Measurements from ENCODE around the gene COA1. TPM values are rescaled to one million over a fixed set of nuclear protein-coding genes. Genes with fewer than 3 reads are reported as not detected.

The COA1 gene
- total RNA-seq, 1 experiment from 2014 or later = 109 TPM

GRCh38 chr7:43752411-43752810 lies 23.1 kb upstream of the COA1 start:
- Mint-ChIP-seq H3K4me1 (ENCODE audit: low read depth, unreplicated experiment) (peaks cover 9% of the 10 kb centered on the region), H3K27ac (ENCODE audit: unreplicated experiment) (no peak overlapping the region), H3K27me3 (ENCODE audit: unreplicated experiment) (peaks cover 12% of the 10 kb centered on the region), H3K9me3 (ENCODE audit: low read depth, unreplicated experiment) (no peaks in the 10 kb centered on the region), H3K36me3 (ENCODE audit: insufficient read depth, unreplicated experiment) (peaks cover 3% of the 10 kb centered on the region), H3K4me3 (ENCODE audit: low read depth, unreplicated experiment) (no peak overlapping the region)
- intact Hi-C loops (cut with micrococcal nuclease; ENCODE audit: unreplicated experiment) = no loop called here
- CTCF ChIA-PET = interaction anchor here (0.7 to 1.5 kb wide), 2 partner anchors 12 to 16 kb away, joined by 3 to 4 read pairs; no protein-coding TSS in a partner anchor
- no peak for TF ChIP-seq CTCF (IDR thresholded peaks at IDR 0.05; ENCODE audit: unreplicated experiment)
- BruUV-seq (replicated peaks) = no TSS peak
- DNase-seq = no peak

GRCh38 chr7:43750016-43750887 lies 20.9 kb upstream of the COA1 start:
- Mint-ChIP-seq H3K36me3 (ENCODE audit: insufficient read depth, unreplicated experiment) (no peaks in the 10 kb centered on the region), H3K4me1 (ENCODE audit: low read depth, unreplicated experiment) (no peaks in the 10 kb centered on the region), H3K4me3 (ENCODE audit: low read depth, unreplicated experiment) (no peak overlapping the region), H3K27ac (ENCODE audit: unreplicated experiment) (no peak overlapping the region), H3K27me3 (ENCODE audit: unreplicated experiment) (peaks cover 7% of the 10 kb centered on the region), H3K9me3 (ENCODE audit: low read depth, unreplicated experiment) (no peaks in the 10 kb centered on the region)
- no TSS peak for BruUV-seq (replicated peaks)
- DNase-seq = no peak
- TF ChIP-seq CTCF (IDR thresholded peaks at IDR 0.05; ENCODE audit: unreplicated experiment) = no peak
- CTCF ChIA-PET = no interaction called here
- intact Hi-C loops (cut with micrococcal nuclease; ENCODE audit: unreplicated experiment) = no loop called here

- Mint-ChIP-seq H3K36me3 (ENCODE audit: insufficient read depth, unreplicated experiment) (no peaks in the 10 kb centered on the region), H3K9me3 (ENCODE audit: low read depth, unreplicated experiment) (no peaks in the 10 kb centered on the region), H3K27me3 (ENCODE audit: unreplicated experiment) (peaks cover 7% of the 10 kb centered on the region), H3K27ac (ENCODE audit: unreplicated experiment) (no peak overlapping the region), H3K4me1 (ENCODE audit: low read depth, unreplicated experiment) (no peaks in the 10 kb centered on the region), H3K4me3 (ENCODE audit: low read depth, unreplicated experiment) (no peak overlapping the region)
- BruUV-seq (replicated peaks) = no TSS peak
- no peak for DNase-seq
- TF ChIP-seq CTCF (IDR thresholded peaks at IDR 0.05; ENCODE audit: unreplicated experiment) = no peak
- CTCF ChIA-PET = no interaction called here
- intact Hi-C loops (cut with micrococcal nuclease; ENCODE audit: unreplicated experiment) = no loop called here
These were observed 20.1 kb upstream of the COA1 start for GRCh38 chr7:43749383-43749940.

DNA sequence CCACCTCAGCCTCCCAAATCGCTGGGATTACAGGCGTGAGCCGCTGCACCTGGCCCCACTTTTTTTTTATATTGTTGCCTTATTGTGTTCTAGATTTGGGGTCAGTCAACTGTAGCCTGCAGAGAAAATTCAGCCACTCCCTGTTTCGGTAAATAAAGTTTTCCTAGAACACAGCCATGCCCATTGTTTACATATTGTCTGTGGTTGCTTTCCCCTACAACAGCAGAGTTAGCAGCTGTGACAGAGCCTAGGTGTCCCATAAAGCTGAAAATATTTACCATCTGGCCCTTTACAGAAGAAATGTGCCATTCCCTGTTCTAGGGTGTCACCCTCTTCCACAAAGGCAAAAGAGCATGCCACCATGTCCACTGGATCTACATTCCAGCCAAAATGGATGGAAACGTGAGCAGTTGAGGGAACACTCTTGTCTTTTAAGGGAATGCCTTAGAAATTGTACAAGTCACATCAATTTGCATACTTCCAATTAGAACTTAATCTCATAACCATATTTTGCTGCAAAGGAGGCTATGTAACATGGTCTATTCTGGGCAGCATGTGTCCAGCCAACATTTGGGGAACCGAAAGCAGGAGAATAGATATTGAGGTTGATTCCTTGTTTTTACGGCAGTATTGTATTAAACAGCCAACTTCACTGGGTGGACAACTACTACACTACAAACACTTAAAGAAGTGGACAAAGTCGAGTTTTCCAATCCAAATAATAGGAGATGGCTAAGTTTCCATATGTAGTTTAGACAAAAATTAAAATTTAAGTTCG lies 18.2 kb upstream of the COA1 start:
- no peak for DNase-seq
- intact Hi-C loops (cut with micrococcal nuclease; ENCODE audit: unreplicated experiment) = no loop called here
- TF ChIP-seq CTCF (IDR thresholded peaks at IDR 0.05; ENCODE audit: unreplicated experiment) = no peak
- no peaks in the 10 kb centered on the region for H3K4me1 Mint-ChIP-seq (ENCODE audit: low read depth, unreplicated experiment)
- H3K36me3 Mint-ChIP-seq (ENCODE audit: insufficient read depth, unreplicated experiment) = no peaks in the 10 kb centered on the region
- H3K27me3 Mint-ChIP-seq (ENCODE audit: unreplicated experiment) = peaks cover 7% of the 10 kb centered on the region
- BruUV-seq (replicated peaks) = no TSS peak
- H3K4me3 Mint-ChIP-seq (ENCODE audit: low read depth, unreplicated experiment) = no peak overlapping the region
- no peak overlapping the region for H3K27ac Mint-ChIP-seq (ENCODE audit: unreplicated experiment)
- CTCF ChIA-PET = interaction anchor here (0.7 to 1.1 kb wide), 4 partner anchors 11 to 1289 kb away, joined by 3 to 4 read pairs (median 4); partner anchors contain the start of gene BLVRA
- H3K9me3 Mint-ChIP-seq (ENCODE audit: low read depth, unreplicated experiment) = no peaks in the 10 kb centered on the region
